LNCaP clone FGC (cell line): ENCODE results near the gene HOXD4.

Source experiments
- DNase-seq: peaks from one replicate; pipeline ENCODE4 v3.0.0-alpha.2; 2011; ENCODE audit warnings: low read depth
- H3K4me3 ChIP-seq: 2 replicates; pipeline ENCODE4 v1.5.1; 2011; ENCODE audit warnings: mild to moderate bottlenecking, low read depth, low read length, control low read depth
- CTCF ChIP-seq: IDR thresholded peaks from 2 replicates; pipeline ENCODE4 v1.5.1; 2012; ENCODE audit warnings: mild to moderate bottlenecking; ENCODE audit not compliant: control insufficient read depth, insufficient read depth; ENCODE audit errors: extremely low read depth

The HOXD4 gene

GRCh38 chr2:176110415-176111308 is 40.7 kb upstream of the HOXD4 start:
- TF ChIP-seq CTCF: no peak
- no peak overlapping the region for H3K4me3 ChIP-seq
- DNase-seq: no peak

- peak; percentile 79 for TF ChIP-seq CTCF
- no peak for DNase-seq
- no peak overlapping the region for H3K4me3 ChIP-seq
Measured at GRCh38 chr2:176111309-176111663, 40.1 kb upstream of the HOXD4 start.

- TF ChIP-seq CTCF: no peak
- H3K4me3 ChIP-seq: no peak overlapping the region
- DNase-seq: no peak
Measured at GRCh38 chr2:176111846-176112374, 39.4 kb upstream of the HOXD4 start.

GRCh38 chr2:176112375-176113302 is 38.7 kb upstream of the HOXD4 start:
- no peak overlapping the region for H3K4me3 ChIP-seq
- DNase-seq: no peak
- TF ChIP-seq CTCF: no peak

GRCh38 chr2:176114120-176114929 is 37.0 kb upstream of the HOXD4 start:
- DNase-seq: no peak
- no peak overlapping the region for H3K4me3 ChIP-seq
- no peak for TF ChIP-seq CTCF

- TF ChIP-seq CTCF: no peak
Measured at GRCh38 chr2:176114930-176115625, 36.3 kb upstream of the HOXD4 start.

More at GRCh38 chr2:176114930-176115625, 36.3 kb upstream of the HOXD4 start:
- no peak overlapping the region for H3K4me3 ChIP-seq
- no peak for DNase-seq
